C4-2B (cell line): ENCODE data around the gene EFHD2.
"Not testable (repeated sequence)": the region's sequence is repeated elsewhere in the genome, so short reads cannot be mapped to it uniquely, and the experiment has no call there.

Experiments used
- H3K27ac ChIP-seq: fragments of 450-650 bp; 2 replicates; pipeline ENCODE4 v1.5.1; 2017
- ZFX ChIP-seq: fragments of 450-650 bp; IDR thresholded peaks from 2 replicates; pipeline ENCODE4 v1.6.1; 2017
- TF ChIP-seq, protein P1 (sequence below): fragments of 450-650 bp; conservative IDR thresholded peaks from 2 replicates; pipeline ENCODE4 v1.5.1; 2017; ENCODE audit warnings: mild to moderate bottlenecking

Gene EFHD2

DNA sequence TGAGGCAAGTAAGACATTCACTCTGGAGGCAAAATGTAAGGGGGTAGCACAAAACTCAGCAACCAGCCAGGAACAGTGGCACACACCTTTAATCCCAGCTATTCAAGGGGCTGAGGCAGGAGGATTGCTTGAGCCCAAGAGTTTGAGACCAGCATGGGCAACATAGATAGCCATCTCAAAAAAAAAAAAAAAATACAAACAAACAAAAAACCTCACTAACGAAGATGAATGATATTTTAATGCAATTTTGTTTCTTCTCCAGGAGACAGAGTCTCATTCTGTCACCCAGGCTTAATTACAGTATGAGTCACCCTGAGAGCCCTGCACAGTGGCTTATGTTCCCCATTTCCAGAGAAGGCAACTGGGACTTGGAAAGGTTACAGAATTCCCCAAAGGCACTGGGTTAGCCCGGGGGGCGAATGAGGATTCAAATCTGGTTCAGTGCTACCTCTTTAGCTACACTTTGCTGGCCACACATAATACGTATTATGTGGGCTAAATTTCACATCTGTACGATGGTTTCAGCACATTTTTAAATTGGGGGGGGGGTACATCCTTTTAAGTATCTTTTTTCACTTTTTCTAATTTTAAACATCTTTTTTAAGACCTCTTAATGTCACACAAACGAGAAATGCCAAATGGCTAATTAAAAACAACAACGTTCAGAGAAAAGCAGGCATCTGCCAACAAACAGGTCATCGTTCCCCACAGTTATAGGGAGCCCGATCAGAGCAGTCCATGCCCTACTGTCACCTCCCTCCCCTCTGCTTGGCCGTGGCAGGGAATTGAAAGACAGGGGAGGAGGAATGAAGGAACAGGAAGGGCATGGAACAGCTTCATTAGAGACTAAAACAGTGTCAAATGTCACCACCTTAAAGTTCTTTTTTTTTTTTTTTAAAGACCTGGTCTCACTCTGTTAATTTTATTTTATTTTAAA, 50.4 kb downstream of the EFHD2 start:
- no peak for TF ChIP-seq ZFX
- TF ChIP-seq, protein P1, sequence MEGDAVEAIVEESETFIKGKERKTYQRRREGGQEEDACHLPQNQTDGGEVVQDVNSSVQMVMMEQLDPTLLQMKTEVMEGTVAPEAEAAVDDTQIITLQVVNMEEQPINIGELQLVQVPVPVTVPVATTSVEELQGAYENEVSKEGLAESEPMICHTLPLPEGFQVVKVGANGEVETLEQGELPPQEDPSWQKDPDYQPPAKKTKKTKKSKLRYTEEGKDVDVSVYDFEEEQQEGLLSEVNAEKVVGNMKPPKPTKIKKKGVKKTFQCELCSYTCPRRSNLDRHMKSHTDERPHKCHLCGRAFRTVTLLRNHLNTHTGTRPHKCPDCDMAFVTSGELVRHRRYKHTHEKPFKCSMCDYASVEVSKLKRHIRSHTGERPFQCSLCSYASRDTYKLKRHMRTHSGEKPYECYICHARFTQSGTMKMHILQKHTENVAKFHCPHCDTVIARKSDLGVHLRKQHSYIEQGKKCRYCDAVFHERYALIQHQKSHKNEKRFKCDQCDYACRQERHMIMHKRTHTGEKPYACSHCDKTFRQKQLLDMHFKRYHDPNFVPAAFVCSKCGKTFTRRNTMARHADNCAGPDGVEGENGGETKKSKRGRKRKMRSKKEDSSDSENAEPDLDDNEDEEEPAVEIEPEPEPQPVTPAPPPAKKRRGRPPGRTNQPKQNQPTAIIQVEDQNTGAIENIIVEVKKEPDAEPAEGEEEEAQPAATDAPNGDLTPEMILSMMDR: no peak

DNA sequence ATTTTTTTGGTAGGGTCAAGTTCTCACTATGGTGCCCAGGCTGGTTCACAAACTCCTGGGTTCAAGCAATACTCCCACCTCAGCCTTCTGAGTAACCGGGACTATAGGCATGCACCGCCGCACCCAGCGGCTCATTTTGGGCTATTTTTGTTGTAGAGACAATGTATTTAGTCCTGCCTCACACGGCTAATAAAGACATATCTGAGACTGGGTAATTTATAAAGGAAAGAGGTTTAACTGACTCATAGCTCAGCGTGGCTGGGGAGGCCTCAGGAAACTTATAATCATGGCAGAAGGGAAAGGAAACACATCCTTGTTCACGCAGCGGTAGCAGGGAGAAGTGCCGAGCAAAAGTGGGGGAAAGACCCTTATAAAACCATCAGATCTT, 51.0 kb downstream of the EFHD2 start:
- no peak overlapping the region for H3K27ac ChIP-seq
- TF ChIP-seq, protein P1: no peak
- no peak for TF ChIP-seq ZFX

More for the DNA sequence above, 50.4 kb downstream of the EFHD2 start:
- H3K27ac ChIP-seq: no peak overlapping the region

DNA sequence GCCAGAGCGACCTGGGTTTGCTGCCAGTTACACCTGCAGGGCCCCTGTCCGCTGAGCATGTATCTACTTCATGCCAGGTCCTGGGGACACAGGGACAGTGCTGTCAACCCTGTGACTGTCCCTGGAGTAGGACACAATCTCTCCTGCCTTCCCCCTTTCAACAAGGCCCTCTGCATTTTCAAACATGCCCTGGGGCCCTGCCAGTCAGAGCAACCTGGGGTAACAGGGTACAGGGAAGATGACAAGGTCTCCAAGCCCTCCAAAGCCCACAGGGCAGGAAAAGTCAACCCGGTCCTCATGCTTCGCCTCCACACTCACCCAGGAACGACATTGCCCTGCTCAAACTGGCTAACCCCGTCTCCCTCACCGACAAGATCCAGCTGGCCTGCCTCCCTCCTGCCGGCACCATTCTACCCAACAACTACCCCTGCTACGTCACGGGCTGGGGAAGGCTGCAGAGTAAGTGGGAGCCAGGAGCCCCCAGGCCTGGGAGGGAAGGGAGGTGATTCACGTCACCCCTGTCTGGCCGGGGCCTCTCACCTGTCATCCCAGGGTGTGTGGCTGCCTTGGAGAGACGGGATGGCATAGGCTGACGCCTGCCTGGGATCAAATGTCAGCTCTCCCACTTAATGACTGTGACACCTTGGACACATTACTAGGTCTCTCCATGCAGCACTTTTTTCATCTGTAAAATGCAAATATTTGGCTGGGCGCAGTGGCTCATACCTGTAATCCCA, 53.5 kb downstream of the EFHD2 start:
- H3K27ac ChIP-seq: not testable (repeated sequence)

DNA sequence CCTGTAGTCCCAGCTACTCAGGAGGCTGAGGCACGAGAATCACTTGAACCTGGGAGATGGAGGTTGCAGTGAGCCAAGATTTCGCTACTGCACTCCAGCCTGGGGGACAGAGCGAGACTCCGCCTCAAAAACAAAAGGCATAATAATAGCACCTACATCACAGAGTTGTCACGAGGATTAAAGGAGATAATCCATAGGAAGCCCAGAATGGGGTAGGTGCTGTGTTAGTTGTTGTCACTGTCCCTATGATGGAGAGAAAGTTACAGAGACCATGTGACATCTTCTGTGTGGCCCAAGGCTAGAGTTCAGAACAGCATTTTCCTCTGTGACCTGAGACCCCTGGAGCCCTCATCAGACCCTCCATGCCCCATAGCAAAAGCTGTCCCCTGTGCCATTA, 54.2 kb downstream of the EFHD2 start:
- H3K27ac ChIP-seq: not testable (repeated sequence)

DNA sequence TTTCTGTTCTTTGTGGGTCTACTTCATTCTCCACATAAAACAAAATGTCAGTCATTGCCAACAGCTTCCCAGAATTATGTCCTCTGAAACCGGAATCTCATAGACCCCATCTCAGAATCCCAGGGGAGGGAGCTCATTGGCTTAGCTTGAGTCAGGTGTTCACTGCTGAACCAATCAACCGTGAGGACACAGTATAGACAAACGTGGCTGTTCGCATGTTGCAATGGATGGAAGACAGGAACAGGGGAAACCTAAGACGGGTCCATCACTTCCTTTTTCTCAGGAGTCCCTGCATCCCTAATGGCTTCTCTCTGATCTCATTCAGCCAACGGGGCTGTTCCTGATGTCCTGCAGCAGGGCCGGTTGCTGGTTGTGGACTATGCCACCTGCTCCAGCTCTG, 56.0 kb downstream of the EFHD2 start:
- no peak overlapping the region for H3K27ac ChIP-seq
- no peak for TF ChIP-seq ZFX
- TF ChIP-seq, protein P1: no peak

DNA sequence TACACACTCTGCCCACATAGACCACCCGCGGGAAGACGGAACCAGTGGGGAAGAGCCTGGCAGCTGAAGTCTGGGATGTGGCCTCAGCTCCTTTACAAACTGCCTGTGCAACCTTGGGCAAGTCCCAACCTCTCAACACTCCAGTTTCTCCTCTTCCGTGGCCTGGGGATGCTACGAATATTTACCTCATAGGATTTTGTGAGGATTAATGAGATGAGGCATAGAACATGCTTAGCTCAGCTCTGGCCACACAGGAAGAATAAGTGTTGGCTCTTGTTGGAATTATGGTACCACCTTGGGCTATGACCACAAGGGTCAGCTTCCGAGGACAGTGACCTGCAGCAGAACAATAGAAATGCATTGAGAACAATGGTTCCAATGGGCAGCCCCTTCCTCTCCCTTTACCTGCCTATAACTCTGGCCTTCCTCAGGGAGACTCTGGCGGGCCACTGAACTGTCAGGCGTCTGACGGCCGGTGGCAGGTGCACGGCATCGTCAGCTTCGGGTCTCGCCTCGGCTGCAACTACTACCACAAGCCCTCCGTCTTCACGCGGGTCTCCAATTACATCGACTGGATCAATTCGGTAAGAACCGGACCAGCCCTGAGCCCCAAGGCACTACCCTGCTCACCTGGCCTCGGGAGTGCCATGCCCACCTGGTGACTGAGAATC, 57.4 kb downstream of the EFHD2 start:
- not testable (repeated sequence) for H3K27ac ChIP-seq

DNA sequence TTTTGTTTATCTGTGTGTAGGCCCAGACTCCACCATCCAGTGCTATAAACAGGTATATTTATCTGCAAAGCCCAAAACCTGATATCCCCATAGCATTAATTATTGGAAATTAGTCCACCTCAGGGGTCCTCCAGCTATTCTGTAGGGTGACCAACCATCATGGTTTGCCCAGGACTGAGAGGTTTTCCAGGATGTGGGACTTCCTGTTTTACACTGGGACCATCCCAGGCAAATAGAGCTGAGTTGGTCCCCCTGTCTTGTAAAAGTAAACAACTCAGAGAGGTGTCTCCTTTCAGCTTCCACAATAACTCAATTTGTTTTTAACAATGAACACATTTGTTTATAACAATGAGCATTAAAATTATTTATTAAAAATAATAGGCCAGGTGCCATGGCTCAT, 58.5 kb downstream of the EFHD2 start:
- no peak overlapping the region for H3K27ac ChIP-seq
- TF ChIP-seq ZFX: no peak
- TF ChIP-seq, protein P1: no peak

DNA sequence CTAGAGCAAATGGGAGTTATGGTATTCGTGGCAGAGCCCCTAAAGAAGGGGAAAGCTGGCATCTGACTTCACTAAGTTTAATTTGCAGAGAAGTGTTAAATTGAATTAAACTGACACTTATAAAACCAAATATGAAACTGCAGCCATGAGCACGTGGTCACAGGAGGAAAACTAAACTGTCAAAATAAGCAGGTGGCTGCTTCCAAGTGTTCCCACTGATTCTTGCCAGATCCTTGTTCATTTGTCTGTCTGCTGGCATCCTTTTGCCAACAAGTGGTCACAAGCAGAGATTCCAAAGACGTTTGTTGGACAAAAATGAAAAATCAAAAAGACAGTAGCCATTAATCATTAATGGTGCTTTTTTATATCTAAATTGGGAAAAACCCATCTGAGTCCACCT, 59.7 kb downstream of the EFHD2 start:
- H3K27ac ChIP-seq: no peak overlapping the region
- TF ChIP-seq ZFX: no peak
- TF ChIP-seq, protein P1: no peak

DNA sequence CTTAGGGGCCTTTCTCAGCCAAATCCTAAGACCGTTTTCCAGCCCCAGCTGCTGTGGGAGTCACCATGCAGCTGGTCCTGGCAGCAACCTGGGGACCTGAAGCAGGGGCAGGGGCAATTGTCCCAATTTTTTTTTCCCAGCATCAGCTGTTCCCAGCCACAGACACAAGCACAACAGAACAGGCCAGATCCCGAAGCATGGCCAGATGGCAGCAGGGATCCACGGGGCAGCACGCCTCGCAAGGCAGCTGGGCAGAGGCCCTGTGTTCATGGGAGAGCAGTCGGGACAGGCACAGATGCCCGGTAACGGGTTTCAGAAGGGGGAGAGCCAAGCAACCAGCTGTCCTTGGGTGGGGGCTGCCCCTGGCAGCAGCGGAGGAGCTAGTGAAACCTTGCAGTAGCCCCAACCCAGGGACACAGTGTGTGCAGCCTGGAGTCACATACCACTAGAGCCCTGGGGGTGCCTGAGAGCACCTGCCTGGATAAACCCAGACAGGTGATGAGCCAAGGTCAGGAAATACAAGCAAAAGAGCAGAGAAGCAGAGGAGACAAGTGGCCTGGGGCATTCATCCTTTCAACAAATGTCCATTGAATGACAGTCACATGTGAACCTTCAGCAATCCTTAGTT, 60.2 kb downstream of the EFHD2 start:
- H3K27ac ChIP-seq: not testable (repeated sequence)

DNA sequence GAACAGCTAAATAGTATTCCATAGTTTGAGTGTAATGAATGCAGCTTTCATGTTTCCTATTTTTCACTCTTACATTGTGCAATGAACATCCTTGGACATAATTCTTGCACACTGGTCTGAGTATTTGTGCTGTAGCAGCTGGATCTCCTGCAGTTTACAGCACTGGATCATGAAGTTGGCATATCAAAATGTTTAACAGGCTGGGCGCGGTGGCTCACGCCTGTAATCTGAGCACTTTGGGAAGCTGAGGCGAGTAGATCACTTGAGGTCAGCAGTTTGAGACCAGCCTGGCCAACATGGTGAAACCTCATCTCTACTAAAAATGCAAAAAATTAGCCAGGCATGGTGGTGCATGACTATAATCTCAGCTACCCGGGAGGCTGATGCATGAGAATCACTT, 61.4 kb downstream of the EFHD2 start:
- H3K27ac ChIP-seq: not testable (repeated sequence)

DNA sequence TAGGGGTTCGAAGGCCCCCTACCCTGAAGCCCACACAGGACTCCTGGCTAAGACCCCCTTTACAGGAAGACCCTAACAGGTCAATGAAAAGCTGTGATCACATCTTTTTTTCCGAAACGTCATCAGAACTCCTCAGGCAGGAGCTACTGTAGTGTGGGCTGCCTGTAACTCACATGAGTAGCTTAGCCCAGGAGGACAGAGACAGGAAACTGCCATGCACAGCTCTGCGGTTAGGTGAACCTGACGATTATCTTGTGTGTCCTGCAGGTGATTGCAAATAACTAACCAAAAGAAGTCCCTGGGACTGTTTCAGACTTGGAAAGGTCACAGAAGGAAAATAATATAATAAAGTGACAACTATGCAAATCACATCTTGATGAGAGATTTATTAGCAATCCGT, 62.0 kb downstream of the EFHD2 start:
- H3K27ac ChIP-seq: not testable (repeated sequence)
